HEK293 (cell line): ENCODE results near the gene SYT13.

Experiments used
- CTCF ChIA-PET: fragments of 350-600 bp; formaldehyde crosslinking; extraction: SDS; loops from one replicate; lab custom pipeline; 2021; ENCODE audit warnings: antibody characterized with exemption; lab: Yijun Ruan, JAX
- POLR2A ChIA-PET: fragments of 300-600 bp; formaldehyde crosslinking; extraction: SDS; loops from one replicate; lab custom pipeline; 2020; ENCODE audit warnings: antibody characterized with exemption, inconsistent platforms; lab: Yijun Ruan, JAX
- H3K27ac ChIP-seq: fragments of 200-500 bp; sonication (Bioruptor generic); 2 replicates; pipeline ENCODE4 v1.5.1; 2014; ENCODE audit warnings: low read depth, low read length, control low read depth, inconsistent platforms; ENCODE audit errors: extremely low read depth
- H3K36me3 ChIP-seq, 2 experiments: fragments of 200-500 bp in 1 of 2; sonication (Bioruptor generic) in 1 of 2; 1 replicate in 1 of 2; 2 replicates in 1 of 2; pipeline ENCODE4 v1.5.1; 2014 to 2017; ENCODE audit warnings: inconsistent platforms in 2 of 2, low read length in 2 of 2; ENCODE audit not compliant: control insufficient read depth in 2 of 2, insufficient read depth in 1 of 2
- H3K4me1 ChIP-seq: fragments of 200-500 bp; sonication (Bioruptor generic); 2 replicates; pipeline ENCODE4 v1.5.1; 2014; ENCODE audit warnings: mild to moderate bottlenecking, low read length, inconsistent platforms; ENCODE audit not compliant: control insufficient read depth, insufficient read depth
- H3K4me3 ChIP-seq: 2 replicates; pipeline ENCODE4 v1.5.1; 2011; ENCODE audit warnings: low read depth, mild to moderate bottlenecking, control low read depth, low read length, moderate library complexity
- H3K9me3 ChIP-seq: fragments of 200-500 bp; sonication (Bioruptor generic); 2 replicates; pipeline ENCODE4 v1.5.1; 2014; ENCODE audit warnings: low read depth, low read length, inconsistent platforms; ENCODE audit not compliant: control insufficient read depth, insufficient read depth
- GLI4 ChIP-seq: fragments of 450-650 bp; formaldehyde crosslinking; IDR thresholded peaks from 2 replicates; pipeline ENCODE4 v1.5.1; 2016; ENCODE audit warnings: missing biosample characterization, missing genetic modification characterization
- IKZF3 ChIP-seq: fragments of 450-650 bp; IDR thresholded peaks from 2 replicates; pipeline ENCODE4 v1.5.0; 2018; ENCODE audit warnings: missing biosample characterization, mild to moderate bottlenecking, missing genetic modification characterization, moderate library complexity
- MEIS1 ChIP-seq: sonication (generic); formaldehyde crosslinking; IDR thresholded peaks from 2 replicates; pipeline ENCODE4 v1.8.1; 2022; ENCODE audit warnings: missing genetic modification reagents, mild to moderate bottlenecking, borderline replicate concordance
- OVOL3 ChIP-seq: fragments of 450-650 bp; formaldehyde crosslinking; IDR thresholded peaks from 2 replicates; pipeline ENCODE4 v1.5.1; 2016; ENCODE audit warnings: missing biosample characterization, missing genetic modification characterization
- SETDB1 ChIP-seq: IDR thresholded peaks from one replicate; pipeline ENCODE4 v1.6.1; 2017; ENCODE audit warnings: mild to moderate bottlenecking, low read length, moderate library complexity, mixed read lengths; ENCODE audit not compliant: insufficient read length
- SP7 ChIP-seq: fragments of 450-650 bp; formaldehyde crosslinking; IDR thresholded peaks from 2 replicates; pipeline ENCODE4 v1.5.1; 2016; ENCODE audit warnings: missing biosample characterization, missing genetic modification characterization
- ZNF155 ChIP-seq: fragments of 450-650 bp; formaldehyde crosslinking; IDR thresholded peaks from 2 replicates; pipeline ENCODE4 v1.5.1; 2016; ENCODE audit warnings: missing biosample characterization, missing genetic modification characterization
- ZNF223 ChIP-seq: fragments of 450-650 bp; formaldehyde crosslinking; IDR thresholded peaks from 2 replicates; pipeline ENCODE4 v1.5.1; 2016; ENCODE audit warnings: missing biosample characterization, missing genetic modification characterization
- ZNF24 ChIP-seq: fragments of 450-650 bp; formaldehyde crosslinking; IDR thresholded peaks from 2 replicates; pipeline ENCODE4 v1.5.1; 2016; ENCODE audit warnings: missing biosample characterization, missing genetic modification characterization
- ZNF350 ChIP-seq: fragments of 450-650 bp; formaldehyde crosslinking; IDR thresholded peaks from 2 replicates; pipeline ENCODE4 v1.5.0; 2017; ENCODE audit warnings: missing biosample characterization, mild to moderate bottlenecking, missing genetic modification characterization
- ZNF391 ChIP-seq: fragments of 450-650 bp; formaldehyde crosslinking; IDR thresholded peaks from 2 replicates; pipeline ENCODE4 v1.5.1; 2016; ENCODE audit warnings: low read depth, missing biosample characterization, missing genetic modification characterization, borderline replicate concordance
- ZNF433 ChIP-seq: fragments of 450-650 bp; formaldehyde crosslinking; IDR thresholded peaks from 2 replicates; pipeline ENCODE4 v1.5.1; 2016; ENCODE audit warnings: missing biosample characterization, missing genetic modification characterization, low read depth
- ZNF549 ChIP-seq: fragments of 450-650 bp; IDR thresholded peaks from 2 replicates; pipeline ENCODE4 v1.5.1; 2018; ENCODE audit warnings: missing biosample characterization, missing genetic modification characterization, mild to moderate bottlenecking, inconsistent platforms, moderate library complexity
- ZNF624 ChIP-seq: fragments of 450-650 bp; formaldehyde crosslinking; IDR thresholded peaks from 2 replicates; pipeline ENCODE4 v1.5.1; 2017; ENCODE audit warnings: missing biosample characterization, missing genetic modification characterization
- ZNF626 ChIP-seq: fragments of 450-650 bp; sonication (Bioruptor Pico); formaldehyde crosslinking; IDR thresholded peaks from 2 replicates; pipeline ENCODE4 v1.5.1; 2018; ENCODE audit warnings: missing biosample characterization, missing genetic modification characterization, inconsistent platforms
- ZNF670 ChIP-seq: fragments of 450-650 bp; formaldehyde crosslinking; IDR thresholded peaks from 2 replicates; pipeline ENCODE4 v1.5.1; 2016; ENCODE audit warnings: missing biosample characterization, missing genetic modification characterization, low read depth
- ZNF747 ChIP-seq: fragments of 450-650 bp; formaldehyde crosslinking; IDR thresholded peaks from 2 replicates; pipeline ENCODE4 v1.5.1; 2016; ENCODE audit warnings: missing biosample characterization, missing genetic modification characterization
- ZNF792 ChIP-seq: fragments of 450-650 bp; formaldehyde crosslinking; IDR thresholded peaks from 2 replicates; pipeline ENCODE4 v1.5.1; 2016; ENCODE audit warnings: missing biosample characterization, missing genetic modification characterization
- ZSCAN30 ChIP-seq: fragments of 450-650 bp; IDR thresholded peaks from 2 replicates; pipeline ENCODE4 v1.5.1; 2018; ENCODE audit warnings: missing biosample characterization, mild to moderate bottlenecking, missing genetic modification characterization, moderate library complexity
- TF ChIP-seq, protein P1 (sequence below): fragments of 450-650 bp; formaldehyde crosslinking; IDR thresholded peaks from 2 replicates; pipeline ENCODE4 v1.5.1; 2017; ENCODE audit warnings: missing biosample characterization, missing genetic modification characterization
- TF ChIP-seq, protein P2 (sequence below): fragments of 450-650 bp; formaldehyde crosslinking; IDR thresholded peaks from 2 replicates; pipeline ENCODE4 v1.5.1; 2016; ENCODE audit warnings: missing biosample characterization, missing genetic modification characterization
- TF ChIP-seq, protein P3 (sequence below): fragments of 450-650 bp; IDR thresholded peaks from 2 replicates; pipeline ENCODE4 v1.5.1; 2018; ENCODE audit warnings: missing biosample characterization, missing genetic modification characterization
- TF ChIP-seq, protein P4 (sequence below): fragments of 450-650 bp; IDR thresholded peaks from 2 replicates; pipeline ENCODE4 v1.5.1; 2018; ENCODE audit warnings: missing biosample characterization, mild to moderate bottlenecking, missing genetic modification characterization
- TF ChIP-seq, protein P5 (sequence below): fragments of 450-650 bp; formaldehyde crosslinking; optimal IDR thresholded peaks from 2 replicates; pipeline ENCODE3; 2016; ENCODE audit warnings: missing biosample characterization, mild to moderate bottlenecking, missing genetic modification characterization
- TF ChIP-seq, protein P6 (sequence below): fragments of 450-650 bp; formaldehyde crosslinking; IDR thresholded peaks from 2 replicates; pipeline ENCODE4 v1.5.1; 2016; ENCODE audit warnings: missing biosample characterization, missing genetic modification characterization

The SYT13 gene

DNA sequence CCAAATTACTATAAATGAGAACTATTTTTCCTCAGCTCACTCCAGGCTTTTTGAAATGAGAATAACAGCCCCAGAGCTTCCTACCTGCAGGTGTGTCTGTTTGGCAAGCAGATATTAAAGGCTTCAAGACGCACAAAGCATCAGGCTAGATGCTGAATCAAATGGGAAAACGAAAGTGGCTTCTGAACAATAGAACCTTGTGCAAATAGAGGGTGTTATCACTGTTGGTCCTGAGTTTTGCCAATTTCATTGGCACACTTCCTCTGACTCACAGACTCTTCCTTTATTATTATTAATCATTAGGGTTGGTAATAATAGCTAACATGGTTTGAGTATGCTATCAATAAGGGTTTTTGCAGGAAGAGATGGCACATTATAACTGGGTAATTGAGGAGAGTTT, 13.4 kb downstream of the SYT13 start:
- CTCF ChIA-PET = no interaction called here

DNA sequence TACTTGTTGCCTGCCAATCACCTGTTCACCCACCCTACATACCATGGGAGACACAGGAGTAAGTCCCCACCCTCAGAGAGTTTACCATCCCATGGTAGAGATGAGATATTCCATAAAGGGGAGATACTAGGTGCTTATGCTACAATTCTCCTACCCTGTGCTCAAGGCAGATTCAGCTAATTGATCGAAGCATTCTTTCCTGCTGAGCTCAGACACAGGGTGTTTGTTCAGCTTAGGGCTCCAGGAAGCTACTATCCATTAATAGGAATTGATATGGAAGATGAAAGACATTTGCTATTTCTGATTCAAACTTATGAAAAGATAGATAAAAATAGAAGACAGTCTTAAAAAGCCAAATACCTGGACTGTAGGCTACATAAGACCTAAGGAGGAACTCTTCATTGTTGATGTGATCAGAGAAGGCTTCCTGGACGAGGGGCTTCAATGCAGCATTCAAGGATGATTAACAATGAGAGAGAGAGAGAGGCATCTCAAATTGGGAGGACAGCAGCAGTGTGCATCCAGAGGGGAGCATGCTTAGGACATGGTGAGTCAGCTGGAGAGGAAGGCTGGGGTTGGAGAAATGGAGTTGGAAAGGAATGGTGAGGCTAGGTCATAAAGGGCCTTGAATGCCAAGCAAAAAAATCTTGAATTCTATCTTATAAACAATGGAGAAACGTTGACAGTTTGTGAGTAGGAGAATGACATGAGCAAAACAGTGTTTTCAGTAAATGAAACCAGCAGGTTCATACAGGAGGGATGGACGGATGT, 15.0 kb downstream of the SYT13 start:
- ChIA-PET CTCF (interaction anchor here (0.7 kb wide), 1 partner anchor 100 kb away, joined by 3 read pairs; no protein-coding TSS in a partner anchor), POLR2A (no interaction called here)
- no peak for TF ChIP-seq ZNF792
- peak; percentile 62; the same call in 1 of the 2 replicates for TF ChIP-seq GLI4 (tag by site-specific recombination)
- Histone ChIP-seq H3K4me3 (no peak overlapping the region), H3K9me3 (no peaks in the 10 kb centered on the region), H3K36me3 (no peaks in the 10 kb centered on the region), H3K27ac (no peak overlapping the region), H3K4me1 (no peaks in the 10 kb centered on the region)

More for the DNA sequence above, 13.4 kb downstream of the SYT13 start:
- no peak for TF ChIP-seq ZNF391 (tag by site-specific recombination)
- no peak for TF ChIP-seq IKZF3
- no peak for TF ChIP-seq MEIS1 (CRISPR knock-in tag)
- no peak for TF ChIP-seq ZNF670 (tag by site-specific recombination)
- TF ChIP-seq, protein P1, sequence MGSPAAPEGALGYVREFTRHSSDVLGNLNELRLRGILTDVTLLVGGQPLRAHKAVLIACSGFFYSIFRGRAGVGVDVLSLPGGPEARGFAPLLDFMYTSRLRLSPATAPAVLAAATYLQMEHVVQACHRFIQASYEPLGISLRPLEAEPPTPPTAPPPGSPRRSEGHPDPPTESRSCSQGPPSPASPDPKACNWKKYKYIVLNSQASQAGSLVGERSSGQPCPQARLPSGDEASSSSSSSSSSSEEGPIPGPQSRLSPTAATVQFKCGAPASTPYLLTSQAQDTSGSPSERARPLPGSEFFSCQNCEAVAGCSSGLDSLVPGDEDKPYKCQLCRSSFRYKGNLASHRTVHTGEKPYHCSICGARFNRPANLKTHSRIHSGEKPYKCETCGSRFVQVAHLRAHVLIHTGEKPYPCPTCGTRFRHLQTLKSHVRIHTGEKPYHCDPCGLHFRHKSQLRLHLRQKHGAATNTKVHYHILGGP (tag by site-specific recombination) = no peak
- no peak for TF ChIP-seq GLI4 (tag by site-specific recombination)
- TF ChIP-seq OVOL3 (tag by site-specific recombination) = no peak
- TF ChIP-seq ZNF155 (tag by site-specific recombination) = no peak
- TF ChIP-seq, protein P2, sequence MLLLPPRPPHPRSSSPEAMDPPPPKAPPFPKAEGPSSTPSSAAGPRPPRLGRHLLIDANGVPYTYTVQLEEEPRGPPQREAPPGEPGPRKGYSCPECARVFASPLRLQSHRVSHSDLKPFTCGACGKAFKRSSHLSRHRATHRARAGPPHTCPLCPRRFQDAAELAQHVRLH = no peak
- TF ChIP-seq ZNF433 (tag by site-specific recombination) = no peak
- TF ChIP-seq ZNF624 (tag by site-specific recombination) = no peak
- TF ChIP-seq ZSCAN30 (tag by site-specific recombination) = no peak
- TF ChIP-seq, protein P3, sequence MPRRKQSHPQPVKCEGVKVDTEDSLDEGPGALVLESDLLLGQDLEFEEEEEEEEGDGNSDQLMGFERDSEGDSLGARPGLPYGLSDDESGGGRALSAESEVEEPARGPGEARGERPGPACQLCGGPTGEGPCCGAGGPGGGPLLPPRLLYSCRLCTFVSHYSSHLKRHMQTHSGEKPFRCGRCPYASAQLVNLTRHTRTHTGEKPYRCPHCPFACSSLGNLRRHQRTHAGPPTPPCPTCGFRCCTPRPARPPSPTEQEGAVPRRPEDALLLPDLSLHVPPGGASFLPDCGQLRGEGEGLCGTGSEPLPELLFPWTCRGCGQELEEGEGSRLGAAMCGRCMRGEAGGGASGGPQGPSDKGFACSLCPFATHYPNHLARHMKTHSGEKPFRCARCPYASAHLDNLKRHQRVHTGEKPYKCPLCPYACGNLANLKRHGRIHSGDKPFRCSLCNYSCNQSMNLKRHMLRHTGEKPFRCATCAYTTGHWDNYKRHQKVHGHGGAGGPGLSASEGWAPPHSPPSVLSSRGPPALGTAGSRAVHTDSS (tag by site-specific recombination) = no peak
- no peak for TF ChIP-seq ZNF626 (tag by site-specific recombination)
- no peak for TF ChIP-seq ZNF747
- TF ChIP-seq SP7 (tag by site-specific recombination) = no peak
- no peak for TF ChIP-seq ZNF223
- TF ChIP-seq, all 188 proteins: peak for 0
- Histone ChIP-seq H3K4me1 (no peaks in the 10 kb centered on the region), H3K4me3 (no peak overlapping the region), H3K36me3 (no peaks in the 10 kb centered on the region), H3K27ac (no peak overlapping the region), H3K9me3 (no peaks in the 10 kb centered on the region)
- POLR2A ChIA-PET = interaction anchor here (0.6 kb wide), 1 partner anchor 13 kb away, joined by 4 read pairs; no protein-coding TSS in a partner anchor

- H3K27ac ChIP-seq = no peak overlapping the region
- no peak overlapping the region for H3K4me3 ChIP-seq
- CTCF ChIA-PET = interaction anchor here (0.6 to 2.6 kb wide), 2 partner anchors 159 to 165 kb away, joined by 3 to 10 read pairs; no protein-coding TSS in a partner anchor
- no peaks in the 10 kb centered on the region for H3K36me3 ChIP-seq
- POLR2A ChIA-PET = no interaction called here
- no peaks in the 10 kb centered on the region for H3K9me3 ChIP-seq
- H3K4me1 ChIP-seq = no peaks in the 10 kb centered on the region
- TF ChIP-seq, protein P4, sequence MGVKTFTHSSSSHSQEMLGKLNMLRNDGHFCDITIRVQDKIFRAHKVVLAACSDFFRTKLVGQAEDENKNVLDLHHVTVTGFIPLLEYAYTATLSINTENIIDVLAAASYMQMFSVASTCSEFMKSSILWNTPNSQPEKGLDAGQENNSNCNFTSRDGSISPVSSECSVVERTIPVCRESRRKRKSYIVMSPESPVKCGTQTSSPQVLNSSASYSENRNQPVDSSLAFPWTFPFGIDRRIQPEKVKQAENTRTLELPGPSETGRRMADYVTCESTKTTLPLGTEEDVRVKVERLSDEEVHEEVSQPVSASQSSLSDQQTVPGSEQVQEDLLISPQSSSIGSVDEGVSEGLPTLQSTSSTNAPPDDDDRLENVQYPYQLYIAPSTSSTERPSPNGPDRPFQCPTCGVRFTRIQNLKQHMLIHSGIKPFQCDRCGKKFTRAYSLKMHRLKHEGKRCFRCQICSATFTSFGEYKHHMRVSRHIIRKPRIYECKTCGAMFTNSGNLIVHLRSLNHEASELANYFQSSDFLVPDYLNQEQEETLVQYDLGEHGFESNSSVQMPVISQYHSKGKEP (tag by site-specific recombination) = no peak
- TF ChIP-seq, protein P5, sequence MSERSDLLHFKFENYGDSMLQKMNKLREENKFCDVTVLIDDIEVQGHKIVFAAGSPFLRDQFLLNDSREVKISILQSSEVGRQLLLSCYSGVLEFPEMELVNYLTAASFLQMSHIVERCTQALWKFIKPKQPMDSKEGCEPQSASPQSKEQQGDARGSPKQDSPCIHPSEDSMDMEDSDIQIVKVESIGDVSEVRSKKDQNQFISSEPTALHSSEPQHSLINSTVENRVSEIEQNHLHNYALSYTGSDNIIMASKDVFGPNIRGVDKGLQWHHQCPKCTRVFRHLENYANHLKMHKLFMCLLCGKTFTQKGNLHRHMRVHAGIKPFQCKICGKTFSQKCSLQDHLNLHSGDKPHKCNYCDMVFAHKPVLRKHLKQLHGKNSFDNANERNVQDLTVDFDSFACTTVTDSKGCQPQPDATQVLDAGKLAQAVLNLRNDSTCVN = no peak
- TF ChIP-seq SETDB1 = no peak
- no peak for TF ChIP-seq ZNF350 (tag by site-specific recombination)
- no peak for TF ChIP-seq ZNF24
- TF ChIP-seq, protein P6, sequence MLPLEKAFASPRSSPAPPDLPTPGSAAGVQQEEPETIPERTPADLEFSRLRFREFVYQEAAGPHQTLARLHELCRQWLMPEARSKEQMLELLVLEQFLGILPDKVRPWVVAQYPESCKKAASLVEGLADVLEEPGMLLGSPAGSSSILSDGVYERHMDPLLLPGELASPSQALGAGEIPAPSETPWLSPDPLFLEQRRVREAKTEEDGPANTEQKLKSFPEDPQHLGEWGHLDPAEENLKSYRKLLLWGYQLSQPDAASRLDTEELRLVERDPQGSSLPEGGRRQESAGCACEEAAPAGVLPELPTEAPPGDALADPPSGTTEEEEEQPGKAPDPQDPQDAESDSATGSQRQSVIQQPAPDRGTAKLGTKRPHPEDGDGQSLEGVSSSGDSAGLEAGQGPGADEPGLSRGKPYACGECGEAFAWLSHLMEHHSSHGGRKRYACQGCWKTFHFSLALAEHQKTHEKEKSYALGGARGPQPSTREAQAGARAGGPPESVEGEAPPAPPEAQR (tag by site-specific recombination) = no peak
- no peak for TF ChIP-seq ZNF549 (tag by site-specific recombination)
These were observed 16.5 kb downstream of the SYT13 start for GRCh38 chr11:45269678-45270077.
